Neural progenitor cell (in vitro differentiated cells): ENCODE measurements around the gene MACROD1.

Experiments used
- EZH2 ChIP-seq: fragments of 200-600 bp; sonication (generic); IDR thresholded peaks from 2 replicates; pipeline ENCODE4 v1.6.1; 2017; ENCODE audit warnings: antibody characterized with exemption, mild to moderate bottlenecking, moderate library complexity
- EZH2phosphoT487 ChIP-seq: fragments of 200-600 bp; sonication (generic); IDR thresholded peaks from 2 replicates; pipeline ENCODE4 v1.6.1; 2017; ENCODE audit warnings: antibody characterized with exemption
- TF ChIP-seq, protein P1 (sequence below): fragments of 200-600 bp; sonication (generic); IDR thresholded peaks from 2 replicates; pipeline ENCODE4 v1.5.1; 2017; ENCODE audit warnings: antibody characterized with exemption, mild to moderate bottlenecking

DNA sequence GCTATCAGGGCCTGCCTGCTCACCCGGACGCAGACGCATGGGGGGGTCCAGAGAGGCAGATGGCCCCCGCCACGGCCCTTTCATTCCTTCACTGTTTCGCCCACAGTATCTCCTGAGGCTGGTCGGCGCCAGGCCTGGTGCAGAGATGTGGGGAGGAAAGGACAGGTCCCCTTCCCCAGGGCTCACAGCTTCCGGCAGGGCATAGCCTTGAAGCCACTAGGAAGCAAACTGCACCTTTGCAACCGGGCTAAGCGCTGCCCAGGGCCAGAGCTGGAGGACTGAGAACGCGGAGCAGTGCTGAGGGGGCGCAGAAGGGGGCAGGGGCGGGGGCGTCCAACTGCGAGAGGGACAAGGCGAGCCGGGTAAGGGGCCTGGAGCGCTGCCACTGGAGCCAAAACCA lies 150.4 kb downstream of the MACROD1 start:
- TF ChIP-seq, protein P1, sequence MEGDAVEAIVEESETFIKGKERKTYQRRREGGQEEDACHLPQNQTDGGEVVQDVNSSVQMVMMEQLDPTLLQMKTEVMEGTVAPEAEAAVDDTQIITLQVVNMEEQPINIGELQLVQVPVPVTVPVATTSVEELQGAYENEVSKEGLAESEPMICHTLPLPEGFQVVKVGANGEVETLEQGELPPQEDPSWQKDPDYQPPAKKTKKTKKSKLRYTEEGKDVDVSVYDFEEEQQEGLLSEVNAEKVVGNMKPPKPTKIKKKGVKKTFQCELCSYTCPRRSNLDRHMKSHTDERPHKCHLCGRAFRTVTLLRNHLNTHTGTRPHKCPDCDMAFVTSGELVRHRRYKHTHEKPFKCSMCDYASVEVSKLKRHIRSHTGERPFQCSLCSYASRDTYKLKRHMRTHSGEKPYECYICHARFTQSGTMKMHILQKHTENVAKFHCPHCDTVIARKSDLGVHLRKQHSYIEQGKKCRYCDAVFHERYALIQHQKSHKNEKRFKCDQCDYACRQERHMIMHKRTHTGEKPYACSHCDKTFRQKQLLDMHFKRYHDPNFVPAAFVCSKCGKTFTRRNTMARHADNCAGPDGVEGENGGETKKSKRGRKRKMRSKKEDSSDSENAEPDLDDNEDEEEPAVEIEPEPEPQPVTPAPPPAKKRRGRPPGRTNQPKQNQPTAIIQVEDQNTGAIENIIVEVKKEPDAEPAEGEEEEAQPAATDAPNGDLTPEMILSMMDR, result no peak
- TF ChIP-seq EZH2, result no peak
- no peak for TF ChIP-seq EZH2phosphoT487
